Endothelial cell of umbilical vein (primary cell): ENCODE results near the gene PTDSS2. TPM values are rescaled to one million over a fixed set of nuclear protein-coding genes. Genes with fewer than 3 reads are reported as not detected.

Experiments used
- BruUV-seq: library from RNA; stranded (reverse); fragments of 400-500 nt; replicated peaks from 2 replicates; lab custom pipeline; 2021; lab: Mats Ljungman, UMichigan
- CTCF ChIA-PET: fragments of 300-600, 350-600 bp; sonication (Branson Sonifier 250); formaldehyde crosslinking; loops from one replicate; lab custom pipeline; 2021; ENCODE audit warnings: antibody characterized with exemption, inconsistent platforms; lab: Charles Lee
- POLR2A ChIA-PET: fragments of 300-600, 350-600 bp; sonication (Branson Sonifier 250); formaldehyde crosslinking; loops from one replicate; lab custom pipeline; 2021; ENCODE audit warnings: antibody characterized with exemption, inconsistent platforms; lab: Charles Lee
- DNase-seq: peaks from one replicate; pipeline ENCODE4 v3.0.0-alpha.2; 2011; ENCODE audit warnings: low read depth, low spot score
- FAIRE-seq: peaks from 2 replicates; lab custom pipeline; 2011; peaks lifted over from hg19 to GRCh38; lab: Jason Lieb, UNC
- H2AFZ ChIP-seq: 2 replicates; pipeline ENCODE4 v1.6.0; 2012; ENCODE audit warnings: low read depth, low read length, control low read depth, inconsistent platforms
- H3K27ac ChIP-seq: 2 replicates; pipeline ENCODE4 v1.5.1; 2011; ENCODE audit warnings: low read depth, mild to moderate bottlenecking, control low read depth, low read length, moderate library complexity; ENCODE audit not compliant: insufficient read depth
- H3K27me3 ChIP-seq, 2 experiments: 2 replicates each; pipeline versions ENCODE4 v1.6.0 to v1.6.1; 2011; ENCODE audit warnings: low read length in 2 of 2, mixed read lengths in 1 of 2; ENCODE audit not compliant: control insufficient read depth in 2 of 2, insufficient read depth in 2 of 2
- H3K36me3 ChIP-seq, 2 experiments: 2 replicates in 1 of 2; 3 replicates in 1 of 2; pipeline ENCODE4 v1.5.1; 2011; ENCODE audit warnings: low read length in 2 of 2, mild to moderate bottlenecking in 1 of 2, moderate library complexity in 1 of 2; ENCODE audit not compliant: control insufficient read depth in 2 of 2, insufficient read depth in 2 of 2; ENCODE audit errors: extremely low read depth in 1 of 2
- H3K4me1 ChIP-seq: 3 replicates; pipeline ENCODE4 v1.5.1; 2011; ENCODE audit warnings: mild to moderate bottlenecking, low read length; ENCODE audit not compliant: control insufficient read depth, insufficient read depth; ENCODE audit errors: extremely low read depth
- H3K4me2 ChIP-seq: 2 replicates; pipeline ENCODE4 v1.6.1; 2011; ENCODE audit warnings: low read length, control low read depth, mixed read lengths; ENCODE audit not compliant: insufficient read depth
- H3K4me3 ChIP-seq, 3 experiments: fragments of 200-600 bp in 1 of 3; sonication (generic), shearing (Covaris generic) in 1 of 3; replicated peaks in 1 of 3; 2 replicates each; pipeline ENCODE4 v1.5.1; 2011 to 2016; ENCODE audit warnings: control low read depth in 3 of 3, low read length in 3 of 3, mild to moderate bottlenecking in 2 of 3, inconsistent platforms in 1 of 3, low read depth in 1 of 3, moderate library complexity in 1 of 3; ENCODE audit not compliant: insufficient read depth in 1 of 3
- H3K79me2 ChIP-seq: 2 replicates; pipeline ENCODE4 v1.6.0; 2012; ENCODE audit warnings: low read length, inconsistent platforms; ENCODE audit not compliant: control insufficient read depth, insufficient read depth
- H3K9ac ChIP-seq: replicated peaks from 2 replicates; pipeline ENCODE3; 2011; ENCODE audit warnings: low read length, control low read depth; ENCODE audit not compliant: insufficient read depth; ENCODE audit errors: extremely low read depth
- H3K9me1 ChIP-seq: replicated peaks from 3 replicates; pipeline ENCODE4 v1.6.0; 2011; ENCODE audit warnings: mild to moderate bottlenecking, low read length; ENCODE audit not compliant: control insufficient read depth, insufficient read depth; ENCODE audit errors: extremely low read depth
- H3K9me3 ChIP-seq: replicated peaks from 2 replicates; pipeline ENCODE4 v1.5.1; 2012; ENCODE audit warnings: low read length, inconsistent platforms; ENCODE audit not compliant: control insufficient read depth, insufficient read depth
- H4K20me1 ChIP-seq: replicated peaks from 2 replicates; pipeline ENCODE3; 2011; ENCODE audit warnings: mild to moderate bottlenecking, low read length; ENCODE audit not compliant: control insufficient read depth, insufficient read depth; ENCODE audit errors: extremely low read depth
- EZH2 ChIP-seq: IDR thresholded peaks from 2 replicates; pipeline ENCODE4 v1.6.1; 2012; ENCODE audit warnings: borderline replicate concordance, low read depth, mild to moderate bottlenecking, moderate library complexity, low read length, inconsistent platforms; ENCODE audit not compliant: severe bottlenecking
- JUN ChIP-seq: IDR thresholded peaks from 2 replicates; pipeline ENCODE4 v1.6.1; 2011; ENCODE audit warnings: borderline replicate concordance, low read depth; ENCODE audit not compliant: insufficient read length, insufficient read depth
- MYC ChIP-seq: IDR thresholded peaks from one replicate; pipeline ENCODE4 v1.6.1; 2011; ENCODE audit warnings: mild to moderate bottlenecking, low read depth, low read length
- POLR2A ChIP-seq: IDR thresholded peaks from 2 replicates; pipeline ENCODE4 v1.6.1; 2012; ENCODE audit warnings: low read depth, mild to moderate bottlenecking, control low read depth, low read length
- POLR2AphosphoS5 ChIP-seq: IDR thresholded peaks from 2 replicates; pipeline ENCODE4 v1.6.1; 2012; ENCODE audit warnings: low read depth, mild to moderate bottlenecking, control low read depth, low read length, moderate library complexity; ENCODE audit not compliant: insufficient read depth
- dilution Hi-C: fragments of 300-500 bp; cut with MboI; formaldehyde crosslinking; loops from one replicate; pipeline ENCODE4 v1.15.0; 2019; ENCODE audit warnings: low sequenced_read_pairs; ENCODE audit not compliant: extremely low pct_ligation_motif_present
- intact Hi-C: fragments of 100-400 bp; cut with micrococcal nuclease; formaldehyde crosslinking; loops from one replicate; pipeline ENCODE4 v1.10.0; 2022
- polyA plus RNA-seq, 4 experiments: library from polyadenylated mRNA; depleted of rRNA in 3 of 4; stranded (reverse) in 3 of 4; unstranded in 1 of 4; fragments of >200 nt; gene quantifications; 2 replicates each; pipeline versions ENCODE4 v1.2.1 to v1.2.3, GENCODE V29; 2011 to 2012; ENCODE audit warnings: missing spikeins in 1 of 4
- total RNA-seq: library from RNA; stranded (reverse); gene quantifications from 2 replicates; pipeline ENCODE4 v1.2.3, GENCODE V29; 2021
- TF ChIP-seq, protein P1 (sequence below): IDR thresholded peaks from 2 replicates; pipeline ENCODE4 v1.6.1; 2011; ENCODE audit not compliant: insufficient read depth, insufficient read length
- TF ChIP-seq, protein P2 (sequence below), 2 donors: IDR thresholded peaks; 1 replicate in 1 of 2; 2 replicates in 1 of 2; pipeline ENCODE4 v1.5.1; 2011; ENCODE audit warnings: low read length in 2 of 2, mild to moderate bottlenecking in 2 of 2, moderate library complexity in 2 of 2, control low read depth in 1 of 2, inconsistent platforms in 1 of 2, low read depth in 1 of 2; ENCODE audit not compliant: insufficient read depth in 1 of 2; ENCODE audit errors: extremely low read depth in 1 of 2

PTDSS2 gene
- total and polyA plus RNA-seq, 2 donors (not counting 3 experiments of a cell fraction or from before 2014, with no cell fraction given): 41.4 to 46.8 TPM

- no TSS peak for BruUV-seq
- no peaks in the 10 kb centered on the region for H3K9me1 ChIP-seq
These were observed 31.5 kb upstream of the PTDSS2 start for GRCh38 chr11:418343-419247.

More at GRCh38 chr11:418343-419247, 31.5 kb upstream of the PTDSS2 start:
- intact Hi-C loops: no loop called here
- TF ChIP-seq, protein P1, sequence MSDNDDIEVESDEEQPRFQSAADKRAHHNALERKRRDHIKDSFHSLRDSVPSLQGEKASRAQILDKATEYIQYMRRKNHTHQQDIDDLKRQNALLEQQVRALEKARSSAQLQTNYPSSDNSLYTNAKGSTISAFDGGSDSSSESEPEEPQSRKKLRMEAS: no peak
- TF ChIP-seq, protein P2, sequence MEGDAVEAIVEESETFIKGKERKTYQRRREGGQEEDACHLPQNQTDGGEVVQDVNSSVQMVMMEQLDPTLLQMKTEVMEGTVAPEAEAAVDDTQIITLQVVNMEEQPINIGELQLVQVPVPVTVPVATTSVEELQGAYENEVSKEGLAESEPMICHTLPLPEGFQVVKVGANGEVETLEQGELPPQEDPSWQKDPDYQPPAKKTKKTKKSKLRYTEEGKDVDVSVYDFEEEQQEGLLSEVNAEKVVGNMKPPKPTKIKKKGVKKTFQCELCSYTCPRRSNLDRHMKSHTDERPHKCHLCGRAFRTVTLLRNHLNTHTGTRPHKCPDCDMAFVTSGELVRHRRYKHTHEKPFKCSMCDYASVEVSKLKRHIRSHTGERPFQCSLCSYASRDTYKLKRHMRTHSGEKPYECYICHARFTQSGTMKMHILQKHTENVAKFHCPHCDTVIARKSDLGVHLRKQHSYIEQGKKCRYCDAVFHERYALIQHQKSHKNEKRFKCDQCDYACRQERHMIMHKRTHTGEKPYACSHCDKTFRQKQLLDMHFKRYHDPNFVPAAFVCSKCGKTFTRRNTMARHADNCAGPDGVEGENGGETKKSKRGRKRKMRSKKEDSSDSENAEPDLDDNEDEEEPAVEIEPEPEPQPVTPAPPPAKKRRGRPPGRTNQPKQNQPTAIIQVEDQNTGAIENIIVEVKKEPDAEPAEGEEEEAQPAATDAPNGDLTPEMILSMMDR (IDR thresholded peaks at IDR 0.05; ENCODE audit: extremely low read depth in 1 of 2, insufficient read depth in 1 of 2, low read depth in 1 of 2, low read length in 2 of 2): no peak
- TF ChIP-seq EZH2 (no peak), MYC (no peak), POLR2A (no peak), POLR2AphosphoS5 (no peak), JUN (no peak)
- dilution Hi-C loops: no loop called here
- peaks cover 21% of the 10 kb centered on the region for H3K4me1 ChIP-seq
- DNase-seq (no peak), FAIRE-seq (no peak)
- no peak overlapping the region for H2AFZ ChIP-seq
- peaks cover 0 to 3% of the 10 kb centered on the region in 2 experiments for H3K27me3 ChIP-seq
- POLR2A ChIA-PET: no interaction called here
- H3K4me2 ChIP-seq: no peak overlapping the region
- CTCF ChIA-PET: interaction anchor here (1.0 kb wide), 1 partner anchor 28 kb away, joined by 3 read pairs; no protein-coding TSS in a partner anchor
- H3K9me3 ChIP-seq: no peaks in the 10 kb centered on the region
- H3K9ac ChIP-seq: no peak overlapping the region
- no peaks in the 10 kb centered on the region for H4K20me1 ChIP-seq
- H3K4me3 ChIP-seq: no peak overlapping the region
- H3K79me2 ChIP-seq: no peaks in the 10 kb centered on the region
- H3K36me3 ChIP-seq: no peaks in the 10 kb centered on the region
- no peak overlapping the region for H3K27ac ChIP-seq
